NCI-H1105 (cell line): ENCODE measurements around the gene CADM2.

Source experiments
- DNase-seq: peaks from one replicate; lab custom pipeline; 2025; lab: John Stamatoyannopoulos, UW

Gene CADM2

DNA sequence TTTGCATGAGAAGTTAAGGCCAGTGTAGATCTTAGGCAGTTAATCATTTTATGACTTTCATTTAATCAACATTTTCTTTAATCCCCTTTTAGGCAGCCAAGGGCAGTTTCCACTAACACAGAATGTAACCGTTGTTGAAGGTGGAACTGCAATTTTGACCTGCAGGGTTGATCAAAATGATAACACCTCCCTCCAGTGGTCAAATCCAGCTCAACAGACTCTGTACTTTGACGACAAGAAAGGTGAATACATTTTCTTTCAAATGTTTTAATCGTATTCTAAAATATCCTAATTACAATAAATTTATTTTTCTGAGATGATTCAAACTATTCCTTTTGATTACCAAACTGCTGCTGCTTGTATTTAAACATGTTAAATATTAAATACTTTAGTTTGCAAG is 843.2 kb downstream of the CADM2 start:
- DNase-seq = peak; percentile 19

DNA sequence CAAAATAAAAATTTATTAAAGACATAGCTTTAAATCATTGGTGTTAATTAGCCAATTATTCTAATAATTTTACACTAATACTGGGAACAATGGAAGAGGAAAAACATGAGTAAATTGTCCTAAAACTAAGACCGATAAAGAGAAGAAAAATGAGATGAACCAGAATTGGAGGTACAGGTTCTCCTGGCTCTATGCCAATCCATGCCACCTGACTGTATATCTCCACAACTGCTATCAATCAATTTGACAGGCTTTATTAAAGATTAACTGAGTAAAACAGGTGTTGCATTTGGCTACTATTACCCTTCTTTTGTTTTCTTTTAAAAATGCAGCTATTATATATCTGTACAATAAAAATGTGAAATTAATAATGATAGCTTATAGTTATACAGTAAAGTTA is 850.0 kb downstream of the CADM2 start:
- DNase-seq = peak; percentile 55

DNA sequence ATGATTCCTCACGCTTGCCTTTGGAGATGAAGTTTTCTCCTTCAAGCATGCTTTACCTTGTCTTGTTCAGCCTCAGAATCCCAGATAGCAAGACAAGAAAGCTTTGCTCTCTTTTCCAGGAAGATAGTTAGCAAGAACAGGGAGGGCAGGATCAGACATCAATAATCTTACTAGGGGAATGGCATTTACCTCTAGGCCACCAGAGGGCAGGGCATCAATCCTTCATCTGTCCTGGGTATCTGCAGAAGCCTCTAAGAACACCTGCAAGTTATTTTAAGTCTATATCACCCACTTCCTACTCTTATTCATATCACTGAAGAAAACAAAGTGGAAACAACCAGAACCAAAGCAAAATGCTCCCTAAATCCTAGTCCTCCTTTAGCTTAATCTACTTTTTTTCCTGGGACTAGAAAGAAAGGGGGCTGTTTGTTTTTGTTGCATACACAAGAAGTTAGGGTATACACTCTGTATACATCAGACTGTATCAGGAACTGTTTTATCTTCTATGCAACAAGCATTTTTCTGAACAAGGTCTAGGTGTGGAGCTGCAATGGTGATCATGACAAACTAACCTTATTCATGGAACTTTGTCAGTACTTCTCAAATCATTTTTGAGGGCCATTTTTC is 862.5 kb downstream of the CADM2 start:
- no peak for DNase-seq

DNA sequence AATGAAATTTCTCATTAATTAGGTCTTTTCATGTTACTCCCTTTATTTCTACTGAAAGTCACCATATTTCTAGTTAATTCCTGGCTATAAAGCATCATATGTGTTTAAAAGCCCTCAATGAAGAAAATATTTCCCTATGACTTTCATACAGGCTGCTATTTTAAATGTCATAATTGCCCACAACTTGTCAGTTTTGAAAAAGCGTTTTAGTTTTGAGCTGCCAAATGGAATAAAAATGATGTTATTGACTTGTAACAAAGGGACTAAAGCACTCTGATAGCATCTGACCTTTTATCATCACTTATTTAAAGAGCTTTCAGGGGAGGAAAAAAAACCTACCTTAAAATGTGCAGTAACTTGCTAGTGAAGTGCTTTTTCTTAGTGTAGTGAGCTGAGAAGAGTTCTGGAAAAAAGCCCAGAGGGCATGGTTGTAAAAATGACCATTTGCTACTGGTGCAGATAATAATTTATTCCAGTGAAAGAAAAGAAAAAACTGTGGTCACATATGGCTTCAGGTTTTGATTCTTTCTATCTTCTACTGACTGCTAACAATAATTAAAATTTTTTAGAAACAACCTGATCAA is 877.2 kb downstream of the CADM2 start:
- DNase-seq = peak; percentile 33

DNA sequence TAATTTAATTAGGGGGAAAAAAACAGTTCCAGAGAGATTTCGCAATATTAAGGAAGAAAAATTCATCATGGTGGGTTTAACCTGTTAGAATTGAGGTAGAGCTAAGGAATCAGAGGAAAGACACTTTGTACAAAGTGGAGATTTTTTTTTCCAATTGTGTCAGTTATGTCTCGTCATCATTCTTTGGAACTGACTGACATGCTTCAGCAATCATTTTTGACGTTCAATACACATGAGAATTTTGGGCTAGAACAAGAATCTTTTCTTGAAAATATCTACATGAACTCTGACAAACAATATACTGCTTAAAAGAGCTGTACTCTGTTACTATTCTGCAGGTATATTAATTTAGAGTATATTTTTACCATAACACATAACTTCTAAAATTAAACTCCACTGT is 878.6 kb downstream of the CADM2 start:
- DNase-seq = no peak

DNA sequence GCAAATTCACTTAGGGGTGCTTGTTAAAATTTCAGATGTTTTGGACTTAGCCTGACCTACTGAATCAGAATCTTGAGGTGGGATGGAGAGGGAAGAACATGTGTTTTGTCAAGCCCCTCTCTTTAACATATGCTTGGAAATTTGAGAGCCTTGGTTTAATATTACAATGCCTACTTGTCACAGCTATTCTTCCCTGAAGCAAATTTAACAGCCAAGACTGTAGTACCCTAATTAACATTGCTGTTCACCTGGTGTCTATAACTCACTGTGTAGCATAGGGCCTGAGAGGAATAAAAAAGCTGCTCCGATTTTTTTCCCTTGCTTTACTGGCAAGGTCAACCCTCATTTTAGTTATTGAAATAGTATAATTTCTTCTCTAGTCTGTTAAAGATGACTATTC is 880.1 kb downstream of the CADM2 start:
- peak; percentile 72 for DNase-seq

DNA sequence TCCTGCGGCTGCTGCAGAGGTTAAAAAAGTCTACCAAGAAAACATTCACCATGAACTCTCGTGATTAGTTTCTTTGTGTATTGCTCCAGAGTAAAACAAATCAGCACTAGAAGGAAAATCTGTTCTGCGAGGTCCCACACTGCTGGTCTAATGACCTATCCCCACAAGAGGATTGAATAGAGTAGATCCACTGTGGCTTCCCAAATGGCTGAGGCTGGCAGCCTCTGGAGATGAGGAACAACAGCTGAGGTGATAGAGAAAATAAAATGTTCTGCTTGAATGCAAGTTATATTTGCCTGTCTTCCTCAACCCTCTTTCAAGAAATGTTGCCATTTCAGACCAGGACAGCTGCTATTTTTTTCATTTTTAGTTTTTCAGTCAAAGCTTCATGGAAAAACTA is 883.3 kb downstream of the CADM2 start:
- no peak for DNase-seq

DNA sequence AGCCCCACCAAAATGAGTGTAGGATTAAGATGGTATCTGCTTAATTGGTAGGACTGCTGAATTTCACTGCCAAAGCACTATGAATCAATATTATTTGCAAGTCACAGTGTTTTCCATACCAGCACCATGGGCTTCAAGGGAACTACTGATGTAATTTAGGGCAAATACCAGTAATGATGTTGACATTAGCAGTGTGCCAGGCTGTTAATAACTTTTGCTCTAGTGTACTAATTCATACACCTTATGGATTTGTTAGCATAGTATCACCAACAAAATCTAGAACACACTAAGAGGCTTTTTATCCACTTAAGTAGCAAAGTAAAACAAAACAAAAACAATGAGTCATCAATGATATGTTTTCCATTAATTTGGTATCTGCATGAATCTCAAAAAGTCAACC is 888.2 kb downstream of the CADM2 start:
- DNase-seq = peak; percentile 43

DNA sequence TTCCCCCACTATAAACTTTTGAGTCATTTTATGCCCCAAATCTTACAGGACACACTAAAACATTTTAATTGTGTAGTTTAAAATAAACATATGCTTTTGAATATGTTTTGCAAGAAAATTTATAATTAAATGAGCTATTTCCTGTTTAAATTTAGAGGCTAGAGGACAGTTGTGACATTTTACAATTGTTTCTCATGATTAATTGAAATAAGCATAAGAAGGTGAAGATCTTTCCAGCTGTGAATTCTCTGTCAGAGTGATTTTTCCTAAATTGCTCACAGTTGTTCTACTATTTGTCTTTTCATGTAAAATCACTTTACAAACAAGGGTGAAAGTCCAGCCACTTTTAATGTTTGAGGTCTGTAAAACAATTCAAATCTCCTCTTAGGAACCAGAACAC is 892.3 kb downstream of the CADM2 start:
- no peak for DNase-seq

DNA sequence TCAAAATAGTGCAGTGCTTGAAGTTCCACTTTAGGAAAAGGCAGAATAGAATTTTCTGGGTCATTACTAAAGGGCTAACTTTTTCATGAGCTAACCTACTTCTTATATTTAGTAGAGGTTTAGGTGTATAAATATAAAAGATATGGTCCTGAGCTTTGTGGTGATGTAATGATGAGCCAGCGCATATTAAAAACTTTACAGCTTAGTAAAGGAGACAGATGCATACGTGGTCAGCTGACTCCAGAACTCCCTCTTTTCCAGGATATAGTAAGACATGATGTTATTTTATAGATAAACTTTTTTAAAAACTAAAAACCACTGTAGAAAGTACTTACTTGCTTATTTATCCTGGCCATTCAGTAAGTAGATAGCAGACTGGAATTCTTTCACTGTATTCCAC is 895.0 kb downstream of the CADM2 start:
- no peak for DNase-seq

DNA sequence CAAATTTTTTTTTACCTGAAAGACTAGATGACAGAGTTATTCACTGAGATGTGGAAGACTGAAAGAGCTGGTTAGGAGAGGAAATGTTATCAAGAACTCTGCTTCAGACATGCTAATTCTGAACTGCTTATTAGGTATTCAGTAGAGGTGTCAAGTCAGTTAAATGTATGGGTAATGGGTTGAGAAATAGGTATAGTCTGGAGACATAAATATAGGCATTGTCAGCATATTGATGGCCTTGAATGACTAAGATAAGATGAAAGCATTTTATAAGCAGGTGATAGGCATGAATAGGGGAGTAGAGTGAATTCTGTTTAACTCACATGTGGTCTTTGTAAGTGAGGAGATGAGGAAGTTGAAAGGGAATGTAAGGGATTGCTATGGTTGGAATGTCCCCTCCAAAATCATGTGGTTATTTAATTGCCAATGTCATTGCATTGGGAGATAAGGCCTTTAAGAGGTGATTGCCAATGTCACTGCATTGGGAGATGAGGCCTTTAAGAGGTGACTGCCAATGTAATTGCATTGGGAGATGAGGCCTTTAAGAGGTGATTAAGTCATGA is 904.2 kb downstream of the CADM2 start:
- DNase-seq = no peak

DNA sequence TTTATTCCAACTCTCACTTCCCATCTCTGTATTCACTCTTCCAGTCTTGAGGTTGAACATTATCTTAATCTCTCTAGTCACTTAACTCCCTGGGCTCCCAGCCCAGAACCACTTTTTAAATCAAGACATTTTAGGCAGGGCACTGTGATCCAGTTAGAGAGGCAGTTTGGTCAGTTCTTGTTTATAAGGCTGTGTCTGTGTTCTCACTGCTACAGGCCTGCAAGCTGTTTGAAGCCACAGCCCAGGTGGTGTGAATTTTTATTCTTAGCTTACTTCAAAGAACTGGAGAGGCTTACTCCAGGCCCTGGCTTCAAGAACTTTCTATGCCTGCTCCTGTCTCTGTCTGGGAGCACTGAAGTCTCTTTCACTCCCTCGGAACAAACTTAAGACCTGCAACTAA is 906.1 kb downstream of the CADM2 start:
- no peak for DNase-seq

DNA sequence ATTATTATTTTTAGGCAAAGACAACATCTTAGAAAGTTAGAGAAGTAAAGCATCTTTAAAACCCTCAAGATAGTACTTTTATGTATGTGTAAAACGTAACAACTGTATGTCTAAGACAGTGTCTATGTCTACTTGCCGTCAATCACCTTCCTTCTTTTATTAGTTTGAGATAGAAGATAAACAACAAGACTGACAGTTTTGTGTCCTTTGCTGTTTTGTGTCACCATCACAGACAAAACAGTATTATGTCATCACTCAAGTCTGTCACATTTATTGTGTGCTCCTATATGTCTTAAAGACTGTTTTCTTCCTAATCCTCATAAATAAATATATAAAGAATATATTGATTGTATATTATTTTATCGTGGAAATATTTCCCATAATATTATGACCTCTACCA is 908.3 kb downstream of the CADM2 start:
- DNase-seq = no peak

DNA sequence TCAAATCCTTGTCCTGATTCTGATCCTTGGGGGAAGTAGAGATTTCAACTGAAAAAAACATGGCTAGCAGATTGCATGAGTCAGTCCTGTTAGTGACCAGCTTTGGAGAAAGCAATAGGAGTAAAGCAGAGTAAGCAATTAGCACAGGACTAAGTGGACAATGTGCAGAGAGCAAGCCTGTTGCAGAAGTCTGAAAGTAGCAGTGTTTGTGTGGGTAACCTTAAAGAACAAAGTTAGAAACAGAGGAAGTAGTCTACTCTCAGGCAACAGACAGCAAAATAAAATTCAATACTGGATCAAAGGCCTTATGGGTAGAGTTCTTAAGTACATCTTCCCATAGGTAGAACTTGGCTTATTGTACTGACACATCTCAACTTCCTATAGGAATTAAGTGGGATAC is 916.8 kb downstream of the CADM2 start:
- no peak for DNase-seq

DNA sequence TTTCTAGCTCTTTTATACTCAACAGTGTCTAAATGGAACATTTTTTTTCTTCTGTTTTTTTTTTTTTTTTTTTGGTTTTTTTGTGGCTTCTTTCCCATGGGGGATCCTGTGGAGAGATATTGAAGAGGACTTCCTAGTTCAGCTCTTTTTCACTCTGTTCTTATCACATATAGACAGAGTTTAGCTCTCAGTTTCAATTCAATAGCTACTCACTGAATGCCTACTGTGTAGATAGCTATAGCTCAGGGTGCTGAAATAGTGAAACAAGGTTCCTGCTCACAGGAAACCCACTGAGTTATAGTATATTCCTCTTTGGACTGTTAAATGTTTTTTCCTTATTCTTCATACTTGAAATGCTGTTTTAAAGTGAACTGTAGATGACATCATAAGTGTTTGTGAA is 918.8 kb downstream of the CADM2 start:
- no peak for DNase-seq

DNA sequence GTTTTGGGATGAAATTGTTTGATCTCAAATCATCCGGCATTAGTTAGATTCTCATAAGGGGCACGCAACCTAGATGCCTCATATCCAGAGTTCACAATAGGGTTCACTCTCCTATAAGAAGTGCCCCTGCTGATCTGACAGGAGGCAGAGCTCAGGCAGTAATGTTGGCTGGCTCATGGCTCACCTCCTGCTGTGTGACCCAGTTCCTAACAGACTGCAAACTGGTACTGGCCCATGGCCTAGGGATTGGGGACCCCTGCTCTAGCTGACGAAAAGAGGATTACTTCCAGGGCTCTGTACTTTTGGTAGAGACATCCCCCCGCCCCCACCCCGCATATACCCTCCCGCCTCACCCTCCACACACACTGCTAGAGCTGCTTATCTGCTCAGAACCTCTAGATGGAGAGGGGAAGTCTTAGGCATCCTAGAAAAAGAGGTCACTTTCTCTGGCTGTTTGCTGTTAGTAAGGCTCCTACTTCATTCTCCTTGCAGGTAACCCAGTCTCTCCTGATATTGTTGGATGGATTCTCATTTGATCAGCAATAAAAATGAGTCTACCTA is 923.1 kb downstream of the CADM2 start:
- no peak for DNase-seq

DNA sequence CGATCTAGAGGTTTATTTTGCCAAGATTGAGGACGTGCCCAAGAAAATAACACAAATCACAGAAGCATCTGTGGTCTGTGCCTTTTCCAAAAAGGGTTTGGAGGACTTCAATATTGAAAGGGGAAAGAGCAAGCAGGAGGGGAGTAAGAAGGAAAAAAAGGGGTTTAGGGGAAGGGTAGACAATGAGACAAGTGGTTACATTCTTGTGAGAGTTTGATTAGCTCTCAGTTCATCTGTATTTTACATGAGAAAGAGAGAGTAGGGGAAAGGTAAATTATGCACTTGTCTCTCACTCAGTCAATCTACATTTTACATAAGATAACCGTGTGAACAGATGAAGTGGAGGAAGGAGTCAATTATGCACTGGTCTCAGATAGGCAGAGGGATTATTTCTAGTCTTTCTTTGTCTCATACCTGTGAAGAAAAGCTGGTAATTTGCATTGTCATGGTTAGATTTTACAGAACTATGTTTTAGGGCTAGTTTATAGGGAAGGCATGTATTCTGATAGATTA is 931.3 kb downstream of the CADM2 start:
- no peak for DNase-seq

DNA sequence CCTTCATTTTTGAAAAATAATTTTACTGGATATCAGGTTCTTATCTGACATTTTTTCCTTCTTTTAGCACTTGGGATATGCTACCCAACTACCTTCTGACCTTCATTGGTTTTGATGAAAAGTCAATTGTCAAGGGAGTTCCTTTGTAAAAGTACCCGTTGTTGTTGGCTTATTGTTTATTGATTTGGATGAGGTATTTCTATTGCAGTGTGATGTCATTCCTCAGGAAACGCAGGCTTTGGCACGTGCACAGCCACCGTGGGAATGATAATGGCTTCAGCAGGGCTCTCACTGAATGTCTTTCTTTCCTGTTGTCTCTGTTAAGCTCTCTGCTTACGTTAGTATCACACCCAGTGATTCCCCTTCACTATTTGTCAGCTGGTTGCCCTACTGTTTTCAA is 944.6 kb downstream of the CADM2 start:
- no peak for DNase-seq

DNA sequence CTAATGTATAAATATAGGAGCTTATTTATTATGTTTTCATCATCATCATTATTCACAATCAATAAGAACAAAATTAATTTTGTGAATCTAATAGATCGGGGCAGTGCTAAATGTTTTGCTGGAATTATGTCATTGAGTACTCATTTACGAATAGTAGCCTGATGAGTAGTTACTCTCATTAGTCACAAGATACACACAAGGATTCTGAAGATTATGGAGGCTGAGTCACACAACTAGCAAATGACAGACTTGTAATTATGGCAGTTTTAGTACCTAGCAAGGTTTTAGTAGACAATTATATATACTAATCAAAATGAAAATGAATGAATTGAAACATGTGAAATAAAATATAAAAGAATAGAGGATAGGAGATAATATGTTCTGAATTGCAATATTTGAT is 954.2 kb downstream of the CADM2 start:
- no peak for DNase-seq

DNA sequence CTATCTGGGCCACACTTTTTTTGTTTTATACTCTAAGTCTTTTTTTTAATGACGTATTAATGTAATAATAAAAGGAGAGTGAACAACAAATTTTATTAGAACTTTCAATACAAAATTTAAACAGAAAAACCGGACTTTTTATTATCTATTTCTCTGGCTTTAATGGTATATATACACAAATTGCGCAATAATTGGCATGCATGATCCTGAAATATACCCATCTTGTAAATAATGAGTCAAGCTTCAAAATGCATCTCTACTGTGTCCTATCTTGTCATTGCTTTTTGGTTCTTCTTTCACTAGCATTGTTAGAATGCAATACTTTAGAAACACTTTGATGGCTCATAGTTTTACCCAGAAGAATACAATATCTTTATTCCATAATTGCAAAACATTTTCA is 963.6 kb downstream of the CADM2 start:
- DNase-seq = no peak

DNA sequence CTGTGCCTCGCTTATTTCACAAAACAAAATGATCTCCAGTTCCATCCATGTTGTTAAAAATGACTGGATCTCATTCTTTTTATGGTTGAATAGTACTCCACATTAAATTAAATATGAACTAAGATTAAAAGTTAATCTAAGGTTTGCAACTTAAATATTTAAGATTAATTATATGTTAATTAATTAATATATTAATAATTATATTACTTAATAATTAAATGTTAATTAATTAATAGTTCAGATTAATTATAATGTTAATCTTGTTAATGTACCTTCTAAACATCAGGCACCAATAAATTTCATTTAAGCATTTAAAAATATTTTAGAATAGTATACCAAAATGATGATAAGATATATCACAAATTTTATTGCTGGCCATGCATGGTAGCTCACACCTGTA is 971.9 kb downstream of the CADM2 start:
- DNase-seq = no peak

DNA sequence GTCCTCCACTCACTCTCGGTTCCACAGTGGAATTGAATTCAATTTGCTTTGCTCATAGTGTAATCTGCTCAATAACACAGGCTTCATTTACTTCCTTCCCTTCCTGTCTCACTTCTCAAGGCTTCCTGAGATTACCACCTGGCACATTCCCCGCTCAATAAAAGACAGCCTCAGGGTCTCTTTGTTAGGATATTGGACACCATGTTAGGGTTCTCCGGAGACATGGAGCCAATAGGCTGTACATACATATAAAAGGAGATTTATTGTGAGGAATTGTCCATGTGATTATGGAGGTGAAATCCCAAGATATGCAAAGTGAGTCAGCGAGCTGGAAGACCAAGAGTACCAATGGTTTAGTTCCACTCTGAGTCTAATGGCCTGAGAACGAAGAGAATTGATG is 974.5 kb downstream of the CADM2 start:
- no peak for DNase-seq

DNA sequence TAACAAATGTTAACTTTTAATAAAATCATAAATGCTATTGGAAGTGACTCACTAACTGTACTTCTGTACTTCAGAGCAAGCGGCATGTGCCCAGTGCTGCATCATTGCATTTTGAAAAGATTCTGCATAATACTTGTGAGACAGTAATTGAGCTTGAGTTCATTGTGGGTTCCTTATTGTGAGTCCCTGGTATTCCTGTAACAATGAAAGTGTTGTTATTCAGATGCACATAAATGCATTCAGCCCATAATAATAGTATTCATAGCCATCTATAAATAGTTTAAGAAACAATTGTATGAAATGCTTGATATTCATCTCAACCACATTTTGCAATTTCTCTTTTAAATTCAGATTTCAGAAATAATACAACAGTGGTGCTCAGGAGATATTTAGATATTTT is 976.4 kb downstream of the CADM2 start:
- no peak for DNase-seq

DNA sequence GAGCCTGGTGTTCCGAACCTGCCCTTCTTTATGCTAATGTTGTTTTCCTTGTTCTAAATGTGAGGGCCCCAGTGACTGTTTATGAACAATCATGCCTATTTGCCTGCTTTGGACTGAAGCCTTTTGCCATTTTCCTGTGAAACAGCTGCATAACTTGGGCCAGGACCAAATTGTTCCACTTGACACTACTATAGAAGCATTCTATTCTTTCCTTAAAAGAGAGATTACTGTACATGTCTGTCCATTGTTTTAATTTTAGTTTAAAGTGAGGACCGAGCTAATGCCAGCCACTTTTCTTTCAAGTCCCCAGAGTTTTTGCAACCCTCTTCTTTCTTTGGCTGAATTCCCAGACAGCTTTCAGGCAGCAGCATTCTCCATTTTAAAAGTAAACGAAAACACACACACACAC is 980.3 kb downstream of the CADM2 start:
- DNase-seq = peak; percentile 80
